ENCODE results near the gene MRAS.

Gene MRAS

DNA sequence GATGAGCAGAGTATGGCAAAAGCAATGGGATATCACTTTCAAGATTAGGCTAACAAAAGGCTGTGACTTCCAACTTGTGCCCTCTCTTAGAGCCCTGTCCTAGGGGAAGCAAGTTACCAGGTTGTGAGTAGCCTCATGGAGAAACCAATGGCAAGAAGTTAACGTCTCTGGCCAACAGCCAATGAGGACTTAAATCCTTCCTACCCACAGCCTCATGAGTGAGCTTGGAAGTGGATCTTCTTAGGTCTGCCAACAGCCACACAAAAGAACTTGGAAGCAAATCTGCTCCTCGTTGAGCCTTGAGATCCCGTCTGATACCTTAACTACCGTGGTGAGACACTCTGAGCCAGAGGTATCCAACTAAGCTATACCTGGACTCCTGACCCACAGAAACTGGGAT, 24.4 kb upstream of the MRAS start:
- Histone ChIP-seq H4K8ac (ENCODE audit: low read length) (no peak overlapping the region), H2BK12ac (ENCODE audit: low read length in 2 of 2) (no peak overlapping the region), H4K91ac (ENCODE audit: low read length) (no peak overlapping the region), H3K4me3 (ENCODE audit: insufficient read depth in 1 of 2, low read depth in 1 of 2, low read length in 2 of 2) (no peak overlapping the region), H3K9me3 (ENCODE audit: control insufficient read depth, low read length) (no peaks in the 10 kb centered on the region), H3K9ac (ENCODE audit: low read length) (no peak overlapping the region), H3K4me1 (ENCODE audit: control insufficient read depth, insufficient read depth, low read depth, low read length) (no peaks in the 10 kb centered on the region), H3K14ac (ENCODE audit: low read length in 2 of 2) (no peak overlapping the region), H3K23ac (ENCODE audit: low read length in 2 of 2) (no peak overlapping the region), H2AK5ac (ENCODE audit: low read length, severe bottlenecking) (no peak overlapping the region), H3K79me1 (replicated peaks; ENCODE audit: low read length, poor library complexity, severe bottlenecking) (no peaks in the 10 kb centered on the region), H2BK120ac (ENCODE audit: low read depth, low read length) (no peak overlapping the region), H3K4me2 (ENCODE audit: low read length, poor library complexity, severe bottlenecking) (no peak overlapping the region), H2BK5ac (ENCODE audit: low read depth, low read length, poor library complexity, severe bottlenecking) (no peak overlapping the region), H3K18ac (ENCODE audit: low read depth in 1 of 2, low read length in 2 of 2) (no peak overlapping the region), H3K4ac (ENCODE audit: low read depth in 1 of 2, low read length in 2 of 2) (no peak overlapping the region), H2BK15ac (ENCODE audit: low read depth, poor library complexity, severe bottlenecking) (no peak overlapping the region), H3K36me3 (ENCODE audit: control insufficient read depth in 1 of 2, insufficient read depth in 2 of 2, low read depth in 1 of 2, low read length in 2 of 2) (no peaks in the 10 kb centered on the region), H3K27ac (ENCODE audit: low read length, poor library complexity, severe bottlenecking) (no peak overlapping the region), H2AFZ (ENCODE audit: low read depth, low read length) (no peak overlapping the region), H3K27me3 (ENCODE audit: control insufficient read depth in 1 of 2, insufficient read depth in 1 of 2, low read length in 2 of 2) (peaks cover 6 to 24% of the 10 kb centered on the region in 2 experiments)
- whole genome bisulfite sequencing: 84% methylated on average over 4 of the region's 4 CpGs
- DNase-seq: no peak

DNA sequence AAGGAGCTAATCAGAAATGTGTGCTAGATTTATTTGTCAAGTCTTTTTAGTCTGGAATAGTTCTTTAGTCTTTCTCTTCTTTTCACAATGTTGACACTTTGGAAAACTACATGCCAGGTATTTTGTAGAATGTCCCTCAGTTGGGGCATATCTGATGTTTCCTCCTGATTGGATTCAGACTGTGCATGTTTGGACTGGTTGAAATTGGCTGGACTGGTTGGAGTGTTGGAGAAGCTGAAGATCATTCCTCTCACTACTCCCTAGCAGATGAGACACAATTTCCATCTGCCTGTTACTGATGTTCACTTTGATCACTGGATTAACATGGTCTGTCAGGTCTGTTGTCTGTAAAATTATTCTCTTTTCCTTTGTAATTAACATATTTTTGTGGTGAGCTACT, 22.4 kb upstream of the MRAS start:
- H3K27ac ChIP-seq (ENCODE audit: low read length, poor library complexity, severe bottlenecking): no peak overlapping the region
- no peak overlapping the region for H2AK5ac ChIP-seq (ENCODE audit: low read length, severe bottlenecking)
- peaks cover 4% of the 10 kb centered on the region for H3K4me1 ChIP-seq (ENCODE audit: control insufficient read depth, insufficient read depth, low read depth, low read length)
- H3K4me3 ChIP-seq (ENCODE audit: insufficient read depth in 1 of 2, low read depth in 1 of 2, low read length in 2 of 2): no peak overlapping the region
- H3K23ac ChIP-seq (ENCODE audit: low read length in 2 of 2): no peak overlapping the region
- no peak overlapping the region for H4K91ac ChIP-seq (ENCODE audit: low read length)
- peak; percentile 4 for DNase-seq
- no peaks in the 10 kb centered on the region for H3K36me3 ChIP-seq (ENCODE audit: control insufficient read depth in 1 of 2, insufficient read depth in 2 of 2, low read depth in 1 of 2, low read length in 2 of 2)
- no peak overlapping the region for H4K8ac ChIP-seq (ENCODE audit: low read length)
- no peak overlapping the region for H3K14ac ChIP-seq (ENCODE audit: low read length in 2 of 2)
- no peak overlapping the region for H2BK5ac ChIP-seq (ENCODE audit: low read depth, low read length, poor library complexity, severe bottlenecking)
- H2BK15ac ChIP-seq (ENCODE audit: low read depth, poor library complexity, severe bottlenecking): no peak overlapping the region
- no peaks in the 10 kb centered on the region for H3K79me1 ChIP-seq (replicated peaks; ENCODE audit: low read length, poor library complexity, severe bottlenecking)
- no peak overlapping the region for H3K4me2 ChIP-seq (ENCODE audit: low read length, poor library complexity, severe bottlenecking)
- no peak overlapping the region for H3K18ac ChIP-seq (ENCODE audit: low read depth in 1 of 2, low read length in 2 of 2)
- H3K9me3 ChIP-seq (ENCODE audit: control insufficient read depth, low read length): no peaks in the 10 kb centered on the region
- H3K4ac ChIP-seq (ENCODE audit: low read depth in 1 of 2, low read length in 2 of 2): no peak overlapping the region
- no peak overlapping the region for H2BK120ac ChIP-seq (ENCODE audit: low read depth, low read length)
- H3K27me3 ChIP-seq (ENCODE audit: control insufficient read depth in 1 of 2, insufficient read depth in 1 of 2, low read length in 2 of 2): peaks cover 6 to 16% of the 10 kb centered on the region in 2 experiments
- H3K9ac ChIP-seq (ENCODE audit: low read length): no peak overlapping the region
- no peak overlapping the region for H2BK12ac ChIP-seq (ENCODE audit: low read length in 2 of 2)
- no peak overlapping the region for H2AFZ ChIP-seq (ENCODE audit: low read depth, low read length)

DNA sequence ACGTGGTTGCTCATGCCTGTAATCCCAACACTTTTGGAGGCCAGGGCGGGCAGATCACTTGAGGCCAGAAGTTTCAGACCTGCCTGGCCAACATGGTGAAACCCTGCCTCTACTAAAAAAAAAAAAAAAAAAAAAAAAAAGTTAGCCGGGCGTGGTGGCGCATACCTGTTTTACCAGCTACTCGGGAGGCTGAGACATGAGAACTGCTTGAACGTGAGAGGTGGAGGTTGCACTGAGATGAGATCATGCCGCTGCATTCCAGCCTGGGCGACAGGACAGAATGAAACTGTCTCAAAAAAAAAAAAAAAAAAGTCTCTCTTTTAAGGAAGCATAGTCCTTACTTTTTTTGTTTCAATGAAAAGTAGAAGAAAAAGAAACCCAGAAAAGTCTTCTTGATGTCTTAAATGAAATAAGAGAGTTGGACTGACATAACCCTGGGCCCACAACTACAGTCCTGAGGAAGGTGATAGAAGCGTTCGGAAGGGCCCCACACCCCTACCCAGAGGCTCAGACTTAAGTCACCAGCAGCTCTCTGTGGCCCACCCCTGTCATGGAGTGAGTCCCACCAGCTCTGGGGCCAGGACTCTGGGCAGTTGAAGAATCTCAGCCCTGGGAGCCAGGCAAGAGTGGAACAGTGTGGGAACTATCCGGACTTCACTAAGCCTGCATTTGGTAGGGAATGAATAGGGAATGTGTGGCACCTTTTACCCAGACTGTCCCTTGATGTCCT, 21.3 kb upstream of the MRAS start:
- Histone ChIP-seq H4K8ac (ENCODE audit: low read length) (no peak overlapping the region), H3K4ac (ENCODE audit: low read depth in 1 of 2, low read length in 2 of 2) (no peak overlapping the region), H3K18ac (ENCODE audit: low read depth in 1 of 2, low read length in 2 of 2) (no peak overlapping the region), H3K36me3 (ENCODE audit: control insufficient read depth in 1 of 2, insufficient read depth in 2 of 2, low read depth in 1 of 2, low read length in 2 of 2) (no peaks in the 10 kb centered on the region), H2AFZ (ENCODE audit: low read depth, low read length) (no peak overlapping the region), H3K27me3 (ENCODE audit: control insufficient read depth in 1 of 2, insufficient read depth in 1 of 2, low read length in 2 of 2) (peaks cover 0 to 7% of the 10 kb centered on the region in 2 experiments), H3K14ac (ENCODE audit: low read length in 2 of 2) (no peak overlapping the region), H3K79me1 (replicated peaks; ENCODE audit: low read length, poor library complexity, severe bottlenecking) (no peaks in the 10 kb centered on the region), H3K9ac (ENCODE audit: low read length) (no peak overlapping the region), H2AK5ac (ENCODE audit: low read length, severe bottlenecking) (no peak overlapping the region), H3K4me1 (ENCODE audit: control insufficient read depth, insufficient read depth, low read depth, low read length) (peaks cover 4% of the 10 kb centered on the region), H2BK12ac (ENCODE audit: low read length in 2 of 2) (no peak overlapping the region), H3K4me3 (ENCODE audit: insufficient read depth in 1 of 2, low read depth in 1 of 2, low read length in 2 of 2) (no peak overlapping the region), H2BK120ac (ENCODE audit: low read depth, low read length) (no peak overlapping the region), H3K23ac (ENCODE audit: low read length in 2 of 2) (no peak overlapping the region), H3K27ac (ENCODE audit: low read length, poor library complexity, severe bottlenecking) (no peak overlapping the region), H2BK5ac (ENCODE audit: low read depth, low read length, poor library complexity, severe bottlenecking) (no peak overlapping the region), H2BK15ac (ENCODE audit: low read depth, poor library complexity, severe bottlenecking) (no peak overlapping the region), H3K4me2 (ENCODE audit: low read length, poor library complexity, severe bottlenecking) (no peak overlapping the region), H4K91ac (ENCODE audit: low read length) (no peak overlapping the region), H3K9me3 (ENCODE audit: control insufficient read depth, low read length) (no peaks in the 10 kb centered on the region)
- 93% methylated on average over 6 of the region's 12 CpGs for WGBS
- no peak for DNase-seq

DNA sequence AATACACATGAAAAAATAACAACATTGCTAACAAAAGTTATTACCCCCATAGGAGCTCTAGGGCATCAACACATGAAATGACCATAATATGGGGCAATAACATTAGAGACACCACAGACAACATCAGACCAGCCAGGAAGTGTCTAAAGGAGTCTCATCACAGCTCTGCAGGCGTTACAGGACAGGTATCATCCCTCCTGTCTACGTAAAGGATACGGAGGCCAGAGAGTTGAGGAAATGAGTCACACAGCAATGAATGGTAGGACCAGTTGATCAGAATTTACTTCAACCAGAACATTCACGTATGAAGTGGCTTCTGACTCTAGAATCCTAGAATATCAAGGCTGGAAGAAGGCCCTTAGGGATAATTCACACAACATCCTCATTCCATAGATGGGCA, 20.5 kb upstream of the MRAS start:
- Histone ChIP-seq H4K8ac (ENCODE audit: low read length) (no peak overlapping the region), H3K4me3 (ENCODE audit: insufficient read depth in 1 of 2, low read depth in 1 of 2, low read length in 2 of 2) (no peak overlapping the region), H3K79me1 (replicated peaks; ENCODE audit: low read length, poor library complexity, severe bottlenecking) (no peaks in the 10 kb centered on the region), H2BK120ac (ENCODE audit: low read depth, low read length) (no peak overlapping the region), H3K18ac (ENCODE audit: low read depth in 1 of 2, low read length in 2 of 2) (no peak overlapping the region), H4K91ac (ENCODE audit: low read length) (no peak overlapping the region), H3K27me3 (ENCODE audit: control insufficient read depth in 1 of 2, insufficient read depth in 1 of 2, low read length in 2 of 2) (peaks cover 0 to 7% of the 10 kb centered on the region in 2 experiments), H3K27ac (ENCODE audit: low read length, poor library complexity, severe bottlenecking) (no peak overlapping the region), H3K14ac (ENCODE audit: low read length in 2 of 2) (no peak overlapping the region), H3K4ac (ENCODE audit: low read depth in 1 of 2, low read length in 2 of 2) (no peak overlapping the region), H3K23ac (ENCODE audit: low read length in 2 of 2) (no peak overlapping the region), H3K9ac (ENCODE audit: low read length) (no peak overlapping the region), H3K4me2 (ENCODE audit: low read length, poor library complexity, severe bottlenecking) (no peak overlapping the region), H3K9me3 (ENCODE audit: control insufficient read depth, low read length) (no peaks in the 10 kb centered on the region), H3K4me1 (ENCODE audit: control insufficient read depth, insufficient read depth, low read depth, low read length) (peaks cover 4% of the 10 kb centered on the region), H2AK5ac (ENCODE audit: low read length, severe bottlenecking) (no peak overlapping the region), H2BK15ac (ENCODE audit: low read depth, poor library complexity, severe bottlenecking) (no peak overlapping the region), H3K36me3 (ENCODE audit: control insufficient read depth in 1 of 2, insufficient read depth in 2 of 2, low read depth in 1 of 2, low read length in 2 of 2) (no peaks in the 10 kb centered on the region), H2AFZ (ENCODE audit: low read depth, low read length) (no peak overlapping the region), H2BK5ac (ENCODE audit: low read depth, low read length, poor library complexity, severe bottlenecking) (no peak overlapping the region), H2BK12ac (ENCODE audit: low read length in 2 of 2) (no peak overlapping the region)
- DNase-seq: no peak
- 52% methylated on average over 3 of the region's 4 CpGs for WGBS
